Stomach smooth muscle (tissue), 2 donors: ENCODE data around the gene NOS1AP.

Experiments used
- H3K27ac ChIP-seq: one replicate; pipeline ENCODE4 v1.7.0; 2013; ENCODE audit warnings: mild to moderate bottlenecking, low read length, inconsistent platforms
- H3K27me3 ChIP-seq, 2 donors: one replicate each; pipeline ENCODE4 v1.7.0; 2013; ENCODE audit warnings: low read length in 2 of 2; ENCODE audit not compliant: insufficient read depth in 2 of 2, control insufficient read depth in 1 of 2
- H3K36me3 ChIP-seq, 2 donors: one replicate each; pipeline ENCODE4 v1.7.0; 2013; ENCODE audit warnings: low read length in 2 of 2; ENCODE audit not compliant: control insufficient read depth in 2 of 2, insufficient read depth in 2 of 2
- H3K4me1 ChIP-seq: one replicate; pipeline ENCODE4 v1.7.0; 2013; ENCODE audit warnings: low read length; ENCODE audit not compliant: control insufficient read depth, insufficient read depth
- H3K4me3 ChIP-seq, 2 donors: one replicate each; pipeline ENCODE4 v1.7.0; 2013; ENCODE audit warnings: low read length in 2 of 2
- H3K9ac ChIP-seq, 2 donors: one replicate each; pipeline ENCODE4 v1.7.0; 2013; ENCODE audit warnings: low read length in 2 of 2, mild to moderate bottlenecking in 1 of 2
- H3K9me3 ChIP-seq, 2 donors: one replicate each; pipeline ENCODE4 v1.7.0; 2013; ENCODE audit warnings: low read length in 2 of 2; ENCODE audit not compliant: control insufficient read depth in 2 of 2
- donor health status: healthy.
- donor health status: Pancreatic carcinoma.

NOS1AP gene

DNA sequence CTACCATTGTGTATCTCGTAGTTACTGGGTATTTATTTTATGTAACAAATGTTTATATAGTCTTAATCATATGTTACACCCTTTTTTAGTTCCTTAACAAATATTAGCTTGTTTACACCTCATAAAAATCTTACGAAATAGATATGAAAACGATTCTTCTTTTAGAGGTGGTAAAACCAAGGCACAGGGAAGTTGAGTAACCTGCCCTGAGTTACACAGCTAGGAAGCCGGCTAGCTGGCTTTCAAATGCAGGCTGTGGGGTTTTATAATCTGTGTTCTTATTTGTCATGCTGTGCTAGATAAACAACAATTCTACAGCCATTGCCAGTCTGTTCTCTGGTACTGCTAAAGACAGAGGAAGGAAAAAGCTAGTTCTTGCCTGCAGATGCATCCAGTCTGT lies 109.6 kb downstream of the NOS1AP start:
- Histone ChIP-seq H3K4me1 (no peaks in the 10 kb centered on the region), H3K9me3 (no peaks in the 10 kb centered on the region), H3K27ac (no peak overlapping the region), H3K27me3 (no peaks in the 10 kb centered on the region), H3K9ac (no peak overlapping the region), H3K4me3 (no peak overlapping the region), H3K36me3 (no peaks in the 10 kb centered on the region)

DNA sequence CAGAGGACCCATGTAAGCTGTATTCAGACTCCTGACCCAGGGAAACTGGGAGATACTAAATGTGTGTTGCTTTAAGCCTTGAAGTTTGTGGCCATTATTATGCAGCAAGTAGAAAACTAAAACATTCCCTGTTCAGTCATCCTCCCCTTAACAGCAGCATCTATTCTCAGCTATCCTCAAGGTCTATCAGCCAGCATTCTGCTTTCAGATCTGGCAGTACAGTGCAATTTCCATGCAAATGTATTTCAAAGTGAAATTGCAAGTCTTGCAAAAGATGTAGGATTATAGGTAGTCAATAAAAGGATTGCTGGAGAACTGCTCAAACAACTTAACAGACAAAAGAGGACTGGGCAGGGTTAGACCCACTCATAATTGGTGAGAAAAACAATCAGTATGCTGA lies 111.3 kb downstream of the NOS1AP start:
- Histone ChIP-seq H3K4me3 (no peak overlapping the region), H3K4me1 (no peaks in the 10 kb centered on the region), H3K36me3 (no peaks in the 10 kb centered on the region), H3K9me3 (no peaks in the 10 kb centered on the region), H3K27ac (no peak overlapping the region), H3K9ac (no peak overlapping the region), H3K27me3 (no peaks in the 10 kb centered on the region)

DNA sequence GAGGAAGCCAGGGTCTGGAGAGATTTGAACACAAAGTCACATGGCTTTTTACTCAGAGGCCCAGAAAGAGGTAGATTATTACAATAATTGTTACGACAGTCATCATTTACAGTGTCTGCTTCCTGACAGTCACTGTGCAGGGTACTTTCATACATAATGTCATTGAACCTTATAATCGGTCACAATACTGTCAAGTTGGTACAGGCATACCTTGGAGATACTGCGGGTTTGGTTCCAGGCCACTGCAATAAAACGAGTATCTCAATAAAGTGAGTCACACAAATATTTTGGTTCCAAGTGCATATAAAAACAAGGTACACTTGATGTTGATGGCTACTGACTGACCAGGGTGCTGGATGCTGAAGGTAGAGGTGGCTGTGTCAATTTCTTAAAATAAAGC lies 112.6 kb downstream of the NOS1AP start:
- Histone ChIP-seq H3K4me3 (no peak overlapping the region), H3K9me3 (no peaks in the 10 kb centered on the region), H3K9ac (no peak overlapping the region), H3K27me3 (no peaks in the 10 kb centered on the region), H3K27ac (no peak overlapping the region), H3K36me3 (no peaks in the 10 kb centered on the region), H3K4me1 (no peaks in the 10 kb centered on the region)

DNA sequence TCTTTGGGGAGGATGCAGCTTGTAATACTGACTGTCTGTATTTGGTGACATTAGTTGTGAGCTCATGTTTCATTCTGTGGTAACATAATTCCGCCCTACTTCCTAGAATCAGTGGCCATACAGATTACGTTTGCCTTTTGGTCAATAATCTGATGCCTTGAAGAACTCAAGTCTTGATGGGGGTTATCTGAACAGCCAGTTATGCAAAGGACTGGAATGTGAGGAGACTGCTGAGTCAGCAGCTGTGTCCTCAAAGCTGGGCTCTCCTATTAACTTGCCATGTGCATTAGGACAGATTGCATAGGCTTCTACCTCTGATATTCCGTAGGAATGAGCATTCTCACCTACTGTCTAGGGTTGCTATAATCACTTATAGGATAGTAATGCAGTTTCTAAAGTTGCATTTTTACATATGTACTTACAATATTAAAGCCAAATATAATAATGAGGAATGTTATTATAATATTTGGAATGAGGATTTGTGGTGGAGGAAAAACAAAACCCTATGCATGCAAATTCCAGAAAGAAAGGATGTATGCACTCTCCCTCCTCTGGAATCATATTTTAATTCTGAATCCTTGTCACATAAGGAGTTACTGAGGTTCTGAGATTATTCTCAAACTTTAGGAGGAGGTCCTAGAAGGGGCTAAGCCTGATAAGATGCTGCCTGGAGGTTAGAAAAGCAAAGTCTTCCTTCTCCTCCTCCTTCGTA lies 116.0 kb downstream of the NOS1AP start:
- Histone ChIP-seq H3K9me3 (no peaks in the 10 kb centered on the region), H3K4me3 (no peak overlapping the region), H3K9ac (no peak overlapping the region), H3K27ac (no peak overlapping the region), H3K27me3 (no peaks in the 10 kb centered on the region), H3K4me1 (no peaks in the 10 kb centered on the region), H3K36me3 (no peaks in the 10 kb centered on the region)

DNA sequence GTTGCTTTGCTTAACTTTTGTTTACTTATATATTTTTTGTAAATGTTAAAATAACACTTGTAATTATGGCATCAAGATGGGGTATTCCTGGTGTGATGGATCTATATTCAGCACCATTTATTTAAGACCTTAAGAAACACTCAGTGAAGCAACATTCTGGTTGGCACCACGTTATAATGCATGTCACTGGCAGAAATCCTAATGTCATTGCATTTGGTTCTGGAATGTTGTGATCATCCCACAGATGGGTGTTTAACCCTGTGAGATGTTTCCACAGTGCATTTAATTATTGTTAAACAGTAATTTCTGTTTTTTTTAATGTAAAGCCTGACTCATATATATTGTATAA lies 116.5 kb downstream of the NOS1AP start:
- H3K36me3 ChIP-seq: no peaks in the 10 kb centered on the region
- no peak overlapping the region for H3K27ac ChIP-seq
- H3K4me1 ChIP-seq: no peaks in the 10 kb centered on the region
- no peaks in the 10 kb centered on the region for H3K27me3 ChIP-seq
- H3K9me3 ChIP-seq: no peaks in the 10 kb centered on the region
- H3K4me3 ChIP-seq: no peak overlapping the region
- no peak overlapping the region for H3K9ac ChIP-seq

DNA sequence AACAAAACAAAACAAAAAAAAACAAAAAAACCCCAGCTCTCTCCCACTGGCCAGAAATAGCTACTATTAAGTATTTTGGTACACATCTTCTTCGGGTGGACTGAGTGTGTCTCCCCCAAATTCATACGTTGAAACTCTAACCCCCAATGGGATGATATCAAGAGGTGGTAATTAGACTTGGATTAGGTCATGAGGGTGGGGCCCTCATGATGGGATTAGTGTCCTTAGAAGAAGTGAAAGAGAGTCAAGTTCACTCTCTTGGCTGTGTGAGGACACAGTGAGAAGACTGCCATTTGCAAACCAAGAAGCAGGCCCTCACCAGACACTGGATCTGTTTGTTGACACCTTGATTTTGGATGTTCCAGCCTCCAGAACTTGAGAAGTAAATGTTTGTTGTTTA lies 116.9 kb downstream of the NOS1AP start:
- no peak overlapping the region for H3K27ac ChIP-seq

DNA sequence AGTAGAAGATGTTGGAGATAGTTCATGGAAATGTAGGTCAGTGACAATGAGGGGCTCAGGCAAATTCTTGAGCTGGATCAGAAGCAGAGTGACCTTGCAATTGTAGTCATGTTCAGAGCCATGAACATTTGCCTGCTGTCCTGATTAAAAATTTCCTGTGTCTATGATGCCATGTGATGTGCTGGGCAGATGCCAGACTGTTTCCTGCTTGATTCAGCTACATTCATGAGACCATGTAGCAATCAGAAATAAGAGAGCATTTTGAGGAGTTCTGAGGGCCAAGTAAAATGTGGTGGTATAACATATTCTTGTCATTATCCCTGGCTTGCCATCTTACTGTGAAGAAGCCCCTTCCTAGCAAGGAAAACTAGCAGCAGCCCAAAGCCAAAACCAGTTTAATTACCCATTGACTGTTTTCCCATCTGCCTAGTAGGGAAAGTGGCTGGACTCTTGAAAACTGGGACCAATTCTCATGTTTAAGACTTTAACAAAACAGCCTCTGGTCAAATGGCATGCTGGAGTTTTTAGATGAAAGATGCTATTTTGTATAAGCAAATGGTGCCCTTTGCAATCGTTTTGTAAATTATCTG lies 118.3 kb downstream of the NOS1AP start:
- H3K9ac ChIP-seq: no peak overlapping the region
- no peak overlapping the region for H3K27ac ChIP-seq
- H3K27me3 ChIP-seq: no peaks in the 10 kb centered on the region
- H3K4me1 ChIP-seq: no peaks in the 10 kb centered on the region
- H3K9me3 ChIP-seq: no peaks in the 10 kb centered on the region
- H3K36me3 ChIP-seq: no peaks in the 10 kb centered on the region
- H3K4me3 ChIP-seq: no peak overlapping the region

More for the DNA sequence above, 116.9 kb downstream of the NOS1AP start:
- no peaks in the 10 kb centered on the region for H3K27me3 ChIP-seq
- H3K9me3 ChIP-seq: no peaks in the 10 kb centered on the region
- H3K9ac ChIP-seq: no peak overlapping the region
- H3K36me3 ChIP-seq: no peaks in the 10 kb centered on the region
- H3K4me1 ChIP-seq: no peaks in the 10 kb centered on the region
- no peak overlapping the region for H3K4me3 ChIP-seq

DNA sequence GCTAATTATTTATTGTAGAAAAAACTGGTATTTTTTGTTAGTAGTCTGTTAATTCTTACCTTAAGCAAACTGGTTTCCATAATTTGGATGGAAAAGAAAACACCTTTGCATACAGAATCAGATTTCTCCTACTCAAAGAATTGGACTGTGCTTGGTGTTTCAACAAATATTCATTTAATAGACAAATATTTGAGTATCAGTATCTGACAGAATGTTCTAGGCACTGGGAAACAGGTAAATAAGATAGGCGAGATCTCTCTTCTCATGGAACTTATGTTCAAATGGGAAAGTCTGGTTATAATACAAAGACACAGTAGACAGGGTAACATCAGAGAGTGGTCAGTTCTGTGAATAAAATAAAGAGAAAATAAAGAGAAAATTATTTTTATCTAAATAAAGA lies 119.9 kb downstream of the NOS1AP start:
- no peak overlapping the region for H3K27ac ChIP-seq

DNA sequence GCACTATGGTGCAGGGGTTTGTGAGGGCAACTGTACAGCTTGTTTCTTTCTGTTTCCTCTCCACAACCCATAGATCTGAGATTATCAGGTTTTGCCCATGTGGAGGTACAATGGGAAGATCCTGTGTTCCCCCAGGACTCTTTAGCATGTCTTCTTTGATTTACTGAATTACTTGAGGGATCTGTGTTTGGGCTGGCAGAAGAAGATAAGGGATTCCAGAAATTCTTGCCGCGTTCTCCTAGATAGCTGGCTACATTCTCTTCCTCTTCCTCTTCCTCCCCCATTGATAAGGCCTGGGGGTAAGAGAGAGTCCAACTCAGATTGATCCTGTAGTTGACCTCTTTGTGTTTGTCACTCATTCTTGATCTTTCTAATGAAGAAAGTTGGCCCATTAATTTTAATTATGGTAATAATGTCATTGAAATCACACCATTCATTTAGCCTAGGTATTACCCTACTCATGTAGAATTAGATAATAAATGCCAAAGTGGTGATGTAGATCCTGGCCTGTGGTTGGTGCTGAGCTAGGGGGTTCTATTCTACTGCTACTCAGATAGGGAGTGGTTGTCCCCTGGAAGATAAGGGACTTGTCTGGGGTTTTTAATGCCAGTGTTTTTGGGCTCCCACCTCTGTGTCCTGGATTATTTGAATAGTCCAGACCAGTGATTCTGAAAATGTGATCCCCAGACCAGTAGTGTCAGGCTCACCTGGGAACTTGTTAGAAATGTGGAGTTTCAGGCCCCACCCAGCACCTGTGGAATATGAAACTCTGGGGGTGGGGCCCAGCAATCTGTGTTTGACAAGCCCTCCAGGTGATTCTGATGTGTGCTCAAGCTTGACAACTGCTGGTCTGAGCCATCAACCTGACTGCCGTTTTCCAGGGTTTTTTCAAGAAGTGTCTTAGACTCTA lies 122.2 kb downstream of the NOS1AP start:
- Histone ChIP-seq H3K9me3 (no peaks in the 10 kb centered on the region), H3K9ac (no peak overlapping the region), H3K4me3 (no peak overlapping the region), H3K27me3 (no peaks in the 10 kb centered on the region), H3K36me3 (no peaks in the 10 kb centered on the region), H3K27ac (no peak overlapping the region), H3K4me1 (peaks cover 17% of the 10 kb centered on the region)

More for the DNA sequence above, 119.9 kb downstream of the NOS1AP start:
- peaks cover 14% of the 10 kb centered on the region for H3K4me1 ChIP-seq
- H3K9ac ChIP-seq: no peak overlapping the region
- no peaks in the 10 kb centered on the region for H3K36me3 ChIP-seq
- no peaks in the 10 kb centered on the region for H3K9me3 ChIP-seq
- no peaks in the 10 kb centered on the region for H3K27me3 ChIP-seq
- H3K4me3 ChIP-seq: no peak overlapping the region

DNA sequence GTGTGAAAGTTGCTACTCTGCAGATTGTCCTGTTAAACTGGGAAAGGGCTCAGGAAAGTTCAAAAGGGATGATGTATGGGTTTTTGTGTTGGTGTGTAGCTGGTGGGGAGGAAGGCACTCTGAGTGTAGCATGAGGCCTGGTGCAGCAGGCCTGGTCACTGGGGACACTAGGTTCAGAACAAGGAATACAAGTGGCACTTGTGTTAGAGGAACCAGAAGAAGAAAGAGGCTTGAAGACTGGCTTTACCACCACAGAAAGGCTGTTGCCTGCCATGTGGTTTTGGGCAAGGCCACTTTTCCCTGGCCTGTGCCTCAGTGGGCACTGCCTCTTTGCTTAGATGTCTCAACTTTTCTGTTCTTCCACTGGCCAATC lies 122.8 kb downstream of the NOS1AP start:
- Histone ChIP-seq H3K9ac (no peak overlapping the region), H3K4me3 (no peak overlapping the region), H3K36me3 (no peaks in the 10 kb centered on the region), H3K9me3 (no peaks in the 10 kb centered on the region), H3K27me3 (no peaks in the 10 kb centered on the region), H3K27ac (no peak overlapping the region), H3K4me1 (peaks cover 19% of the 10 kb centered on the region)

DNA sequence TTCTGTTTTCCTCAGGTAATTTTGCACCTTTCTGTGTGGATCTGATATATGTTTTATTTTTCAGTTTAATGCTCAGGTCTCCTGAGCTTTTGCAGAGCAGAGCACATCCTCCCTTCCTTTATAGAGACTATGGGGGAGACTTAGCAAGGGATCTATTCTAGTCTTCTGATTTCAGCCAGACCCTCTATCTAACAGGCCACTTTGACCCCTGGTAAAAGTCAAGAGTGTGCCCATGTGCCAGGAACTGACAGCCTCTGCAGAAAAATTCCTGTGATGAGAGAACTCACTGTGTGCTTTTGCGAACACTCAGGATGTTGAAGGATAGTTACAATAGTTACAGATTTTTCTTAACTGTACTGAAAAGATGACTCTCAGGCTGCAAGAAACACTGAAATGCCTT lies 123.3 kb downstream of the NOS1AP start:
- Histone ChIP-seq H3K27ac (no peak overlapping the region), H3K4me3 (no peak overlapping the region), H3K4me1 (peaks cover 24% of the 10 kb centered on the region), H3K9ac (no peak overlapping the region), H3K9me3 (no peaks in the 10 kb centered on the region), H3K27me3 (no peaks in the 10 kb centered on the region), H3K36me3 (no peaks in the 10 kb centered on the region)
